ENCODE measurements around the gene USB1. TPM values are rescaled to one million over a fixed set of nuclear protein-coding genes. Genes with fewer than 3 reads are reported as not detected.

The USB1 gene
- total and polyA plus RNA-seq, 9 donors: 8.5 to 30.7 (median 22.5) TPM

- no peaks in the 10 kb centered on the region for H3K4me1 ChIP-seq (ENCODE audit: insufficient read depth)
- intact Hi-C loops (cut with DNase I): loop anchor here in 1 of 4 donors (5.0 kb wide), 1 partner anchor 104 kb away; no protein-coding TSS in a partner anchor
Observed at GRCh38 chr16:58010886-58011285, 9.7 kb downstream of the USB1 start.

GRCh38 chr16:58011652-58012051, 10.4 kb downstream of the USB1 start:
- Histone ChIP-seq H3K36me3 (no peaks in the 10 kb centered on the region), H3K27ac (no peak overlapping the region), H3K4me3 (no peak overlapping the region), H3K9me3 (no peaks in the 10 kb centered on the region), H3K27me3 (no peaks in the 10 kb centered on the region), H3K4me1 (ENCODE audit: insufficient read depth) (no peaks in the 10 kb centered on the region)
- TF ChIP-seq POLR2A (IDR thresholded peaks at IDR 0.05) (no peak), EP300 (IDR thresholded peaks at IDR 0.05) (no peak), CTCF (IDR thresholded peaks at IDR 0.05) (no peak)
- intact Hi-C loops (cut with DNase I): loop anchor here in 1 of 4 donors (5.0 kb wide), 1 partner anchor 104 kb away; no protein-coding TSS in a partner anchor
- WGBS, 3 donors: 76 to 85% (median 76%) methylated on average over 3 of the region's 3 CpGs
- DNase-seq: no peak

More at GRCh38 chr16:58010886-58011285, 9.7 kb downstream of the USB1 start:
- Histone ChIP-seq H3K27me3 (no peaks in the 10 kb centered on the region), H3K4me3 (no peak overlapping the region), H3K27ac (no peak overlapping the region), H3K36me3 (no peaks in the 10 kb centered on the region), H3K9me3 (no peaks in the 10 kb centered on the region)
- no peak for DNase-seq
- 73 to 83% (median 74%) methylated on average over 3 of the region's 3 CpGs for WGBS, 3 donors
- no peak for TF ChIP-seq POLR2A (IDR thresholded peaks at IDR 0.05)
- no peak for TF ChIP-seq EP300 (IDR thresholded peaks at IDR 0.05)
- TF ChIP-seq CTCF (IDR thresholded peaks at IDR 0.05): no peak

GRCh38 chr16:58012481-58012880, 11.3 kb downstream of the USB1 start:
- intact Hi-C loops (cut with DNase I): loop anchor here in 1 of 4 donors (5.0 kb wide), 1 partner anchor 105 kb away; no protein-coding TSS in a partner anchor
- no peak for TF ChIP-seq POLR2A (IDR thresholded peaks at IDR 0.05)
- no peak for TF ChIP-seq EP300 (IDR thresholded peaks at IDR 0.05)
- TF ChIP-seq CTCF (IDR thresholded peaks at IDR 0.05): no peak
- Histone ChIP-seq H3K27me3 (no peaks in the 10 kb centered on the region), H3K4me1 (ENCODE audit: insufficient read depth) (no peaks in the 10 kb centered on the region), H3K27ac (no peak overlapping the region), H3K9me3 (no peaks in the 10 kb centered on the region), H3K4me3 (no peak overlapping the region), H3K36me3 (no peaks in the 10 kb centered on the region)
- no peak for DNase-seq
- WGBS, 3 donors: 71 to 79% (median 73%) methylated on average over 9 of the region's 9 CpGs

GRCh38 chr16:58013201-58013956, 12.2 kb downstream of the USB1 start:
- DNase-seq: no peak
- H3K9me3 ChIP-seq: no peaks in the 10 kb centered on the region
- no peak overlapping the region for H3K4me3 ChIP-seq
- H3K36me3 ChIP-seq: no peaks in the 10 kb centered on the region
- no peaks in the 10 kb centered on the region for H3K4me1 ChIP-seq (ENCODE audit: insufficient read depth)
- no peak overlapping the region for H3K27ac ChIP-seq
- no peak for TF ChIP-seq EP300 (IDR thresholded peaks at IDR 0.05)
- TF ChIP-seq CTCF (IDR thresholded peaks at IDR 0.05): no peak
- no peak for TF ChIP-seq POLR2A (IDR thresholded peaks at IDR 0.05)
- WGBS, 3 donors: 87 to 91% (median 90%) methylated on average over 9 of the region's 9 CpGs
- H3K27me3 ChIP-seq: no peaks in the 10 kb centered on the region
- intact Hi-C loops (cut with DNase I): loop anchor here in 1 of 4 donors (5.0 kb wide), 1 partner anchor 106 kb away; no protein-coding TSS in a partner anchor
